ENCODE measurements around the gene SNX3.

DNA sequence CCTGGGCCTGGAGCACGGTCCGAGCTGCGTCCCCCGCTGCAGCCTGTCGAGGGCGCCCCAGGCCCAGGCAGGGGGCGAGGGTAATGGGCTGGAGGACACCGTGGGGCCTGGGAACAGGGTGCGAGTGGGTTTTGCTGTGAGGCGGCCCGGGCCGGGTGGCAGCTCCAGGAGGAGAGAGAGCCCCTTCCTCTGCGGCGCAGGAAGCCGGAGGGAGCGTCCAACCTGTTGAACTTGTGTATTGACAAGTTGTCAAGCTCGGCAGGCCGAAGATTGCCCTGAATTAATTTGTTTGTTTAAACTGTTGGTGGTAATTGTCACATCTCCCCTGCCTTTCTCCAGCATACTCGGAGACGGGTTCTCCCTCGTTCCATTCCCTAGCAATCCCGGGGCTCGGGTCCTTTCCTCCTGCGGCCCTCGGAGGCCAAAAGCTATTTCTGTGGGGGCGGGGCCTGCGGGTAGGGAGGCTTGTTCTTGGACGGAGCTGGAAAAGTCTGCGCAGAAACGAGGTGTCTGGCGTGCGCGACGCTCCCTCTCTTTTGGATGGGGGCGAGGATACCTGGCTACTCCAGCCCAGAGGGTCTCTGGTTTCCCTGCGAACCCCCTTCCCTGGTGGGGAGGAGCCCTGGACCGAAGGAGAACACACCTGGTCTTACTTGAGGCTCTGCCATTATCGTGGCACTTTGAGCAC, 85.1 kb downstream of the SNX3 start:
- TF ChIP-seq, protein P1, sequence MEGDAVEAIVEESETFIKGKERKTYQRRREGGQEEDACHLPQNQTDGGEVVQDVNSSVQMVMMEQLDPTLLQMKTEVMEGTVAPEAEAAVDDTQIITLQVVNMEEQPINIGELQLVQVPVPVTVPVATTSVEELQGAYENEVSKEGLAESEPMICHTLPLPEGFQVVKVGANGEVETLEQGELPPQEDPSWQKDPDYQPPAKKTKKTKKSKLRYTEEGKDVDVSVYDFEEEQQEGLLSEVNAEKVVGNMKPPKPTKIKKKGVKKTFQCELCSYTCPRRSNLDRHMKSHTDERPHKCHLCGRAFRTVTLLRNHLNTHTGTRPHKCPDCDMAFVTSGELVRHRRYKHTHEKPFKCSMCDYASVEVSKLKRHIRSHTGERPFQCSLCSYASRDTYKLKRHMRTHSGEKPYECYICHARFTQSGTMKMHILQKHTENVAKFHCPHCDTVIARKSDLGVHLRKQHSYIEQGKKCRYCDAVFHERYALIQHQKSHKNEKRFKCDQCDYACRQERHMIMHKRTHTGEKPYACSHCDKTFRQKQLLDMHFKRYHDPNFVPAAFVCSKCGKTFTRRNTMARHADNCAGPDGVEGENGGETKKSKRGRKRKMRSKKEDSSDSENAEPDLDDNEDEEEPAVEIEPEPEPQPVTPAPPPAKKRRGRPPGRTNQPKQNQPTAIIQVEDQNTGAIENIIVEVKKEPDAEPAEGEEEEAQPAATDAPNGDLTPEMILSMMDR (conservative IDR thresholded peaks at IDR 0.05 in 1 of 2, IDR thresholded peaks at IDR 0.05 in 1 of 2; ENCODE audit: extremely low read depth in 1 of 2, insufficient read depth in 1 of 2, low read depth in 1 of 2, low read length in 2 of 2) = no peak
- no peak for TF ChIP-seq EZH2 (IDR thresholded peaks at IDR 0.05; ENCODE audit: borderline replicate concordance, low read length)

Measured in mammary epithelial cell (primary cell).